Naive thymus-derived CD8-positive, alpha-beta T cell (primary cell): Measurements from ENCODE around the gene SEMA4G. TPM values are rescaled to one million over a fixed set of nuclear protein-coding genes. Genes with fewer than 3 reads are reported as not detected.

Experiments
- ATAC-seq, 2 donors: fragments of 150-1000 bp; cut with Tn5 transposase in 1 of 2; sonication (Bioruptor Pico), chemical (Tn5 transposase) in 1 of 2; 1 replicate in 1 of 2; 2 replicates in 1 of 2; pipeline ENCODE4 v1.10.0; 2021; ENCODE audit warnings: mild to moderate bottlenecking in 2 of 2, moderate library complexity in 2 of 2
- POLR2A ChIA-PET: fragments of 350-600 bp; sonication (Branson Sonifier 250); formaldehyde crosslinking; loops from one replicate; lab custom pipeline; 2021; ENCODE audit warnings: antibody characterized with exemption; lab: Charles Lee
- DNase-seq, 10 donors: peaks; one replicate each; pipeline versions ENCODE4 v3.0.0 to v3.0.0-alpha.2; 2020 to 2022
- H3K27ac Mint-ChIP-seq, 10 donors: one replicate each; pipeline ENCODE4 v1.8.0; 2020 to 2022; ENCODE audit warnings: mild to moderate bottlenecking in 10 of 10, mixed read lengths in 10 of 10, moderate library complexity in 4 of 10, inconsistent platforms in 1 of 10
- H3K27me3 Mint-ChIP-seq, 5 donors: one replicate each; pipeline ENCODE4 v1.8.0; 2021 to 2022; ENCODE audit warnings: mixed read lengths in 5 of 5
- H3K36me3 Mint-ChIP-seq, 3 donors: one replicate each; pipeline ENCODE4 v1.8.0; 2020 to 2022; ENCODE audit warnings: mixed read lengths in 3 of 3, mild to moderate bottlenecking in 2 of 3, inconsistent platforms in 1 of 3
- H3K4me1 Mint-ChIP-seq, 4 donors: one replicate each; pipeline ENCODE4 v1.8.0; 2021 to 2022; ENCODE audit warnings: mixed read lengths in 4 of 4
- H3K4me3 Mint-ChIP-seq, 10 donors: one replicate each; pipeline ENCODE4 v1.8.0; 2020 to 2022; ENCODE audit warnings: mild to moderate bottlenecking in 10 of 10, mixed read lengths in 10 of 10, moderate library complexity in 6 of 10, inconsistent platforms in 1 of 10
- H3K9me3 Mint-ChIP-seq, 9 donors: one replicate each; pipeline ENCODE4 v1.8.0; 2020 to 2022; ENCODE audit warnings: mixed read lengths in 9 of 9, mild to moderate bottlenecking in 3 of 9, inconsistent platforms in 1 of 9, moderate library complexity in 1 of 9
- polyA plus RNA-seq, 3 donors: library from polyadenylated mRNA; unstranded; fragments of 300-500 nt; fragmentation: Illumina TruSeq; gene quantifications; one replicate each; pipeline ENCODE4 v1.2.3, GENCODE V29; 2021
- total RNA-seq, 8 experiments: library from RNA in 2 of 8; stranded (reverse) in 2 of 8; gene quantifications; one replicate each; pipeline ENCODE4 v1.2.3 and lab custom pipeline; 2021 to 2026

The SEMA4G gene, protein sequence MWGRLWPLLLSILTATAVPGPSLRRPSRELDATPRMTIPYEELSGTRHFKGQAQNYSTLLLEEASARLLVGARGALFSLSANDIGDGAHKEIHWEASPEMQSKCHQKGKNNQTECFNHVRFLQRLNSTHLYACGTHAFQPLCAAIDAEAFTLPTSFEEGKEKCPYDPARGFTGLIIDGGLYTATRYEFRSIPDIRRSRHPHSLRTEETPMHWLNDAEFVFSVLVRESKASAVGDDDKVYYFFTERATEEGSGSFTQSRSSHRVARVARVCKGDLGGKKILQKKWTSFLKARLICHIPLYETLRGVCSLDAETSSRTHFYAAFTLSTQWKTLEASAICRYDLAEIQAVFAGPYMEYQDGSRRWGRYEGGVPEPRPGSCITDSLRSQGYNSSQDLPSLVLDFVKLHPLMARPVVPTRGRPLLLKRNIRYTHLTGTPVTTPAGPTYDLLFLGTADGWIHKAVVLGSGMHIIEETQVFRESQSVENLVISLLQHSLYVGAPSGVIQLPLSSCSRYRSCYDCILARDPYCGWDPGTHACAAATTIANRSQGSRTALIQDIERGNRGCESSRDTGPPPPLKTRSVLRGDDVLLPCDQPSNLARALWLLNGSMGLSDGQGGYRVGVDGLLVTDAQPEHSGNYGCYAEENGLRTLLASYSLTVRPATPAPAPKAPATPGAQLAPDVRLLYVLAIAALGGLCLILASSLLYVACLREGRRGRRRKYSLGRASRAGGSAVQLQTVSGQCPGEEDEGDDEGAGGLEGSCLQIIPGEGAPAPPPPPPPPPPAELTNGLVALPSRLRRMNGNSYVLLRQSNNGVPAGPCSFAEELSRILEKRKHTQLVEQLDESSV
- total RNA-seq (1 to 10 TPM; 1.6 to 2.0 TPM), polyA plus RNA-seq (under 1 TPM in 1 of 3 donors, not detected in 2; 0.14 TPM), total RNA-seq (lab: John Stamatoyannopoulos, UW) (0.17 to 1.3 (median 0.46) reads per million in 6 experiments)

DNA sequence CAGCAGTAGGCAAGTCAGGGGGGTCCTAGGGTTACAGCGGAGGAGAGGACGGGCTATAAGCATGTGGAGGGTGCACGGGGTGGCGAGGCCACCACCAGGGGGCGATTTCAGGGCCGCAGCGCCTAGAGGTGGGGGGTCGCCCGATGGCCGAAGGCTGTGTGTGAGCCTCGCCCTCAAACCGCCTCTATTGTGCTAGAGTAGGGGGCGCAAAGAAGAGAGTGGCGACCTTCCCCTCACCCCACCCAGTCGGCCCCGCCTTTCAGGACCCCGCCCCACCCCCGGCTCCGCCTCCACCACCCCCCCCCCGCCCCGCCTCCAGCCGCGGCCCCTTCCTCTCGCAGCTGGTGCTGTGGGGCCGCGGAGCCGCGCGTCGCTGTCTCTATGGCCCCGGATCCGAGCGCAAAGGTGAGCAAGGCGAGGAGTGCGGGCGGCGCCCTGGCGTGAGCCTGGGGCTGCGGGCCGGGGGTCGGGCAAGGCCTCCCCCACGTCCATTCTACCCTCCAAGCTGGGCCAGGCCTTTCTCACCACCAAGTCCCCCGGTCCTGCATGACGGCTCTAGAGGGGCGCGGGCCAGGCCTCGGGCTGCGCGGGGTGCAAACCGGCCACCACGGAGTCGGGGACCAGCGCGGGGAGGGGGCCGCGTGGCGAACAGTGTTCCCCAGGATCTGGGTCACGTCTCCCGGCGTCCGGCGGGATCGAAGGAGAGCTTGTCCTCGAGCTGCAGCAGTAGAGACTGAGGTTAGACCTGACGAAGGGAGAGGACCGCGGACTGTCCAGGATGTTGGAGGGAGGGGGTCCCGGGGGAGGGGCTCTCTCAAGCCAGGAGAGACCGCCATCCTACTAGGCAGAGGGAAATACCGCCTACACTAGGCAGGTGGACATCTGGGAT, at the start of gene SEMA4G:
TSS of gene SEMA4G (plus strand) at position 318 of the 889 bp plus-strand sequence. CDS start 3,409 bp downstream, outside the sequence.
- peaks cover 0 to 12% (median 4%) of the 10 kb centered on the region in 3 donors for H3K36me3 Mint-ChIP-seq
- no peaks in the 10 kb centered on the region for H3K27me3 Mint-ChIP-seq
- peak within 1 kb of the TSS; percentile 64 to 78 (median 72) for H3K4me3 Mint-ChIP-seq
- POLR2A ChIA-PET: interaction anchor here (0.6 to 2.4 kb wide), 2 partner anchors 10 to 28 kb away, joined by 3 to 12 read pairs; no protein-coding TSS in a partner anchor
- H3K27ac Mint-ChIP-seq: peak within 1 kb of the TSS in 5 of 10 donors; percentile 9 to 76 (median 31)
- DNase-seq (peak; percentile 16 to 71 (median 41)), ATAC-seq (peak; percentile 79 to 84)
- H3K9me3 Mint-ChIP-seq: no peaks in the 10 kb centered on the region
- peaks cover 6 to 28% (median 10%) of the 10 kb centered on the region in 4 donors for H3K4me1 Mint-ChIP-seq

DNA sequence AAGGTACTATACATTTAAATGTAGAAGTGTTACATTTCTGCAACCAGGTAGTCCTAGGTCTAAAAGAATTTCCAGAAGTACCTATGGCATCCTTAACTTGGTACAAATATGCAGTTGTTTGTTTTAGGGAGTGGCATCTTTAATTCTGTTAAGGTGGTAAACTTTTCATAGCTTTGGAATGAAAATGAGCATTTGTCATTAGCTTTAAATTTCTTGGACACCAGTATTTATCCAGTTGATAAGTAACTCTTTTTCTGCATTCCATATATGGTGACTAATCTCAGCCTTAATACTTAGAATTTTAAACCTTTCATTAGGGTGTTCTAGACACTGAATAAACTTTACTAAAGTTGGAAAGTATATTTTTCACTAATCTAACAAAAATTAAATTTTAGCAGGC, 45.7 kb upstream of the SEMA4G start:
- Mint-ChIP-seq H3K4me1 (peaks cover 4 to 14% (median 8%) of the 10 kb centered on the region in 4 donors), H3K9me3 (no peaks in the 10 kb centered on the region), H3K4me3 (no peak overlapping the region), H3K27ac (no peak overlapping the region), H3K27me3 (no peaks in the 10 kb centered on the region), H3K36me3 (peaks cover 7 to 90% (median 17%) of the 10 kb centered on the region in 3 donors)
- DNase-seq (no peak), ATAC-seq (no peak)
- POLR2A ChIA-PET: no interaction called here

DNA sequence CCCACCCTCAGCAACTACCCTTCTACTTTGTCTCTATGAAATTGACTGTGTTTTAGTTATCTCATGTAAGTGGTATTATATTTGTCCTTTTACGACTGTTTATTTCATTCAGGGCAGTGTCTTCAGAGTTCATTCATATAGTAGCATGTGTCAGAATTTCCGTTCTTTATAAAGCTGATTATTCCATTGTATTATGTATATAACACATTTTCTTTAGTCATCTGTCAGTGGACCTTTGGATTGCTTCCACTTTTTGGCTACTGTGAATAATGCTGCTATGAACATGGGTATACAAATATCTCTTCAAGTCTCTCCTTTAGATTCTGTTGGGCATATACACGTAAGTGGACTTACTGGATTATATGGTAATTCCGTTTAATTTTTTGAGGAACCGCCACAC, 42.0 kb upstream of the SEMA4G start:
- Mint-ChIP-seq H3K36me3 (peaks cover 16 to 96% (median 28%) of the 10 kb centered on the region in 3 donors), H3K27ac (no peak overlapping the region)

DNA sequence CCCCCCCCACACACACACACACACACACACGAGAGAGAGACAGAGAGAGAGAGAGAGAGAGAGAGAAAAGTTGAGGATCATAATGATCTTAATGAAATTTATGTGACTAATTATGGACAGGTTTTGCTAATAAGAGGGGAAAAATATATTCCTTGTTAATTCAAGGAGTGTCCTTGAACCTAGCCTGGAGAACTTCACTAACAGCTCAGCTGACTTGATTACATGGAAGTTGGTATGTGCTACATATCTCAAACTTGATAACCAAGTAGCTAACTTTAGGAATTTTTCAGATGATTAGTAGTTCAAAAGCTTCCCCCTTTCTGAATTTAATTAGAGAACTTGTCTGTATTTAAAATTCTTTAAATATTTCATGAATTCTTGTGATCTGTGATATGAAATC, 41.3 kb upstream of the SEMA4G start:
- H3K9me3 Mint-ChIP-seq: no peaks in the 10 kb centered on the region
- no peak for DNase-seq
- no peak overlapping the region for H3K27ac Mint-ChIP-seq
- H3K4me1 Mint-ChIP-seq: peaks cover 4 to 14% (median 9%) of the 10 kb centered on the region in 4 donors
- ATAC-seq: no peak
- no peak overlapping the region for H3K4me3 Mint-ChIP-seq
- POLR2A ChIA-PET: interaction anchor here (0.5 kb wide), 1 partner anchor 74 kb away, joined by 3 read pairs; no protein-coding TSS in a partner anchor
- H3K36me3 Mint-ChIP-seq: peaks cover 16 to 96% (median 32%) of the 10 kb centered on the region in 3 donors
- no peaks in the 10 kb centered on the region for H3K27me3 Mint-ChIP-seq

More for the DNA sequence above, 42.0 kb upstream of the SEMA4G start:
- Mint-ChIP-seq H3K4me3 (no peak overlapping the region), H3K4me1 (peaks cover 4 to 14% (median 8%) of the 10 kb centered on the region in 4 donors), H3K9me3 (no peaks in the 10 kb centered on the region), H3K27me3 (no peaks in the 10 kb centered on the region)
- DNase-seq (no peak), ATAC-seq (no peak)
- POLR2A ChIA-PET: no interaction called here

DNA sequence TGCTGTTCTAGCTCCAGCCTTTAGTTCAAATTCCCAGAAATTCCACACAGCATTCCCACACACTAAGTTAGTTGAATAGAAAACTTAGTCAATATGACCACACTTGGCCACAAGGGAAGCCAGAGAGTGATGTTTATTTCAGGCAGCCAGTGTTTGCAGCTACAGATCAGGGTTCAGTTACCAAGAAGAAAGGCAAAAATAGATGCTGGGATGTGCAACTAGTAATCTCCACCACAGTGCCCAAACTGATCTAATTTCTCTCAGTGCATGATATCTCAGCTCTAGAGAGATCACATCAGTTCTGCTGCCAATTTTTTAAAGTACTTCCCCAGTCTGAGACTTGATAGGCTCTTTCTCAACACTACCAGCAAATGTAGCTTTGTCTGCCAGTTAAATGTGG, 38.9 kb upstream of the SEMA4G start:
- DNase-seq: no peak
- Mint-ChIP-seq H3K9me3 (no peaks in the 10 kb centered on the region), H3K36me3 (peaks cover 16 to 87% (median 28%) of the 10 kb centered on the region in 3 donors), H3K4me1 (peaks cover 0 to 7% (median 3%) of the 10 kb centered on the region in 4 donors), H3K27ac (peak overlapping the region in 1 of 10 donors; percentile 28), H3K4me3 (no peak overlapping the region), H3K27me3 (no peaks in the 10 kb centered on the region)
- ATAC-seq: no peak
- POLR2A ChIA-PET: no interaction called here

DNA sequence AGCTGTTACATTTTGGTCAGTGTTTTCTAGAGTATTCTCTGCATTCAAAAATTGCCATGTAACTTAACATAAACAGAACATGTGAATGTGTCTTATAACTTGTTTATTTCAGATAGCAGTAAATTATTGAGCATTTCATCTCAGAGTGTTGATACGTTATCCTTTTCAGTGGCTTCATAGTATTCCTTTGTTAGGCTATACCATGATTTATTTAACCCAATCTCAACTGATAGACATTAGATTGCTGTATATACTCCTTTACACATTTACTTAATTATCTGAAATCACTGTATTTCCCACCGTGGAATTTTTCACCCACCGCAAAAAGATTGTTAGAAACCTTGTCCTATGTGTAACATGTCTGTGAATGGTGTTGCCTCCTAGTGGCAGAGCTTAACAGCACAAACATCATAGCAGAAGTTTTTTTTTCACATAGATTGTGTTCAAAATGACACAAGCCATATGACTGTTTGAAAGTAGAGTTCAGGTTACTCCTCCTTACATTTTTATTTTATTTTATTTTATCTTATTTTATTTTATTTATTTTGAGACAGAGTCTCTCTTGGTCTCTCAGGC, 35.1 kb upstream of the SEMA4G start:
- no peaks in the 10 kb centered on the region for H3K9me3 Mint-ChIP-seq
- H3K4me1 Mint-ChIP-seq: peaks cover 0 to 1% (median under 1%) of the 10 kb centered on the region in 4 donors
- ATAC-seq: no peak
- POLR2A ChIA-PET: no interaction called here
- peak in 2 of 10 donors; percentile 4 to 9 for DNase-seq
- H3K27ac Mint-ChIP-seq: no peak overlapping the region
- no peak overlapping the region for H3K4me3 Mint-ChIP-seq
- H3K36me3 Mint-ChIP-seq: peaks cover 8 to 78% (median 28%) of the 10 kb centered on the region in 3 donors
- H3K27me3 Mint-ChIP-seq: no peaks in the 10 kb centered on the region

DNA sequence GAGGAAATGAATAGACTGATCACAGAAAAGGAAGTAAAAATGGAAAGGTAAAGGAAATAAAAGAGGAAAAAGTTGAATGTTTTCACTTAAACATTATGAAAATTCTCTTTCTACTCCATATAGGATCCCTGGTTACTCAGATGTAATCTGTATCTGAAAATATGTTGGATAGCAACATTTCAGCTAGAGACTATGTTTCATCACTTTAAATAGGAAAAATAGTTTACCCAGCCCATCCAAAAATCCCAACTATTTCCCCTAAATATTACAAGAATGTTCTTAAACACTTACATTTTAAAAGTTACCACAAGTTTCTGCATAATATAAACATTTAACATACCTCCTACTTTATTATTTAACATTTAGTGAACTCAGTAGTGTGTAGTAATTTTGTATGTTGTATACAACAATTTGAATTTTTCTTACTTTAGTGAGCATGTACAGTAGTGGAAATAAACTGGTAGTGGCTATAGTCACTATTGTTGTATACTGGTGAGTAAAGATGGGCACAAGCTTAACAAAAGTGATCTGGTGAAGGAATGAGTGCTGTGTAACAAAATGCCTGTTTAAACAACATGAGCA, 29.4 kb upstream of the SEMA4G start:
- POLR2A ChIA-PET: no interaction called here
- DNase-seq (no peak), ATAC-seq (no peak)
- no peak overlapping the region for H3K4me3 Mint-ChIP-seq
- H3K4me1 Mint-ChIP-seq: peaks cover 5 to 21% (median 16%) of the 10 kb centered on the region in 4 donors
- H3K27ac Mint-ChIP-seq: no peak overlapping the region
- no peaks in the 10 kb centered on the region for H3K9me3 Mint-ChIP-seq
- H3K36me3 Mint-ChIP-seq: peaks cover 0 to 65% (median 16%) of the 10 kb centered on the region in 3 donors
- H3K27me3 Mint-ChIP-seq: no peaks in the 10 kb centered on the region

DNA sequence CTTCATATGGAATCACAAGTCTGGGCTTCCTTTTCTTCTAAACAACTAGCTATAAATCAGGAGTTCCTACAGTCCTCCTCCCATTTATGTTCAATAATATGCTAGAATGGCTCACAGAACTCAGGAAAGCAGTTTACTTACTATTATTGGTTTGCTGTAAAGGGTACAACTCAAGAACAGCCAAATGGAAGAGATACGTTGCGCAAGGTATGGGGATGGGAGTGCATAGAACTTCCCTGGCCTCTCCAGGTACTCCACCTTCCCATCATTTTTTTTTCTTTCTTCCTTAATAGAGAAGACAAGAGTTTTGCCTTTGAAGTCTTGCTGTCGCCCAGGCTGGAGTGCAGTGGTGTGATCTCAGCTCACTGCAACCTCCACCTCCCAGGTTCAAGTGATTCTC, 27.1 kb upstream of the SEMA4G start:
- no peak for ATAC-seq
- Mint-ChIP-seq H3K27ac (no peak overlapping the region), H3K36me3 (peaks cover 0 to 71% (median 21%) of the 10 kb centered on the region in 3 donors), H3K4me3 (no peak overlapping the region), H3K9me3 (no peaks in the 10 kb centered on the region), H3K27me3 (no peaks in the 10 kb centered on the region), H3K4me1 (peaks cover 5 to 19% (median 16%) of the 10 kb centered on the region in 4 donors)
- DNase-seq: no peak
- POLR2A ChIA-PET: no interaction called here

DNA sequence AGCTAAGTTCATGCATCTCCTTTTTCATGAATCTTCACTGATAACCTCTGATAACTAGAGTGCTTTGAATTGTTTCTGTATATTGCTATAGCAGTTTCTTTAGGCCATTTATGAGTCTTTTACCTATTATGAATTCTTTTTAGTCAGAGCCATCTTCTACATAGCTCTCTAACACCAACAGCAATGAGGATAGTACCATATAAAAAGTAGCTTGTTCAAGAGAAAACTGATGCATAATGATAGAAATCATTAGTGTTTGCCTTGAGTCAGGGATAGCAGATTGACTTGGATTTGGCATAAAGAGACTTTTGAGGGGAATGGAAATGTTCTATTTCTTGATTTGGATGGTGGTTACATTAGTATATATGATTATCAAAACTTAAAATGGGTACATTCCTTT, 25.8 kb upstream of the SEMA4G start:
- POLR2A ChIA-PET: interaction anchor here (0.6 kb wide), 1 partner anchor 36 kb away, joined by 3 read pairs; no protein-coding TSS in a partner anchor
- H3K4me1 Mint-ChIP-seq: peaks cover 5 to 19% (median 16%) of the 10 kb centered on the region in 4 donors
- H3K9me3 Mint-ChIP-seq: no peaks in the 10 kb centered on the region
- H3K4me3 Mint-ChIP-seq: peak overlapping the region in 8 of 10 donors; percentile 22 to 78 (median 69)
- DNase-seq (no peak), ATAC-seq (no peak)
- peaks cover 0 to 69% (median 17%) of the 10 kb centered on the region in 3 donors for H3K36me3 Mint-ChIP-seq
- H3K27me3 Mint-ChIP-seq: no peaks in the 10 kb centered on the region
- peak overlapping the region in 8 of 10 donors; percentile 12 to 84 (median 60) for H3K27ac Mint-ChIP-seq

DNA sequence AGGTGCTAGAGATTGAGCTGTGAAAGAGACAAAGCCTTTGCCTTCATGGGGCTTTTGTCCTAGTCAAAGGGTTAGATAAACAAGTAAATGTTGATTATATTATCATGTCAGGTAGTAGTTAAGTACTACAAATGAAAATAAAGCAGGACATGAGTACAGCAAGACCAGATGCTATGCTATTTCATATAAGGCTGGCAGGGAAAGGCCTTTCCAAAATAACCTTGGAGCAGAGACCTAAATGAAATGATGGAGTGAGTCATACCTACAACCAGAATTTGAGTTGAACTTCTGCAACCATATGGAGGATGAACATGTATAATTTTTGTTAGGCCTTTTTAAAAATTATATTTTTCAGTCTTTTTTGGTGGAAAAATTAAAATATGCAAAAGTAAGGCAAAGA, 23.6 kb upstream of the SEMA4G start:
- POLR2A ChIA-PET: no interaction called here
- no peak overlapping the region for H3K27ac Mint-ChIP-seq
- DNase-seq (no peak), ATAC-seq (no peak)
- H3K9me3 Mint-ChIP-seq: no peaks in the 10 kb centered on the region
- peaks cover 0 to 69% (median 13%) of the 10 kb centered on the region in 3 donors for H3K36me3 Mint-ChIP-seq
- peaks cover 5 to 19% (median 16%) of the 10 kb centered on the region in 4 donors for H3K4me1 Mint-ChIP-seq
- no peaks in the 10 kb centered on the region for H3K27me3 Mint-ChIP-seq
- H3K4me3 Mint-ChIP-seq: no peak overlapping the region

DNA sequence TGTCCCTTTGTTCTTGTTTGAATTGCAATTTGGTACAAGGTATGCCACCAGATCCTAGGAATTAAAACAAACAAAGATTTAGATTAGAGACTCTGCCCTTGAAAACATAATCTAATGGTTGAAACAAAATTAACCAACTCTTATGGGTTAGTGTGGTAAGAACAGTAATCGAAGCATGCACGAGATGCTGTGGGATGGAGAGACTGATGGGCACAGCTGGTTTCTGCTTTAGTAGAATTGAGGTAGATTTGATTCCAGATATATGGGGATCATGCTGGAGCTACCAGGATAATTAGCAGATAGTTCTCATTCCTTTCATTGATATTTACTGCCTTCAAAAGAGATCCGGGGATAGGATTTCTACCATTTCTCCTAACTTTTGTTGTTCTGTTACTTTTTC, 20.4 kb upstream of the SEMA4G start:
- Mint-ChIP-seq H3K9me3 (no peaks in the 10 kb centered on the region), H3K4me1 (peaks cover 2 to 5% (median 4%) of the 10 kb centered on the region in 4 donors), H3K27ac (no peak overlapping the region), H3K36me3 (peaks cover 0 to 74% (median 19%) of the 10 kb centered on the region in 3 donors), H3K27me3 (no peaks in the 10 kb centered on the region), H3K4me3 (no peak overlapping the region)
- ATAC-seq (no peak), DNase-seq (no peak)
- POLR2A ChIA-PET: interaction anchor here (0.6 to 1.6 kb wide), 3 partner anchors 48 to 474 kb away, joined by 3 read pairs; no protein-coding TSS in a partner anchor
